Activated T-cell treated with anti-CD3 and anti-CD28 coated beads for 48 hours (primary cell): ENCODE data around the gene COL23A1.

Experiments used
- DNase-seq: peaks from one replicate; pipeline ENCODE4 v3.0.0-alpha.2; 2020; ENCODE audit warnings: low read depth

Gene COL23A1

GRCh38 chr5:178222292-178222691 is 367.9 kb downstream of the COL23A1 start:
- no peak for DNase-seq

- no peak for DNase-seq
Observed at GRCh38 chr5:178221853-178222252, 368.3 kb downstream of the COL23A1 start.

DNA sequence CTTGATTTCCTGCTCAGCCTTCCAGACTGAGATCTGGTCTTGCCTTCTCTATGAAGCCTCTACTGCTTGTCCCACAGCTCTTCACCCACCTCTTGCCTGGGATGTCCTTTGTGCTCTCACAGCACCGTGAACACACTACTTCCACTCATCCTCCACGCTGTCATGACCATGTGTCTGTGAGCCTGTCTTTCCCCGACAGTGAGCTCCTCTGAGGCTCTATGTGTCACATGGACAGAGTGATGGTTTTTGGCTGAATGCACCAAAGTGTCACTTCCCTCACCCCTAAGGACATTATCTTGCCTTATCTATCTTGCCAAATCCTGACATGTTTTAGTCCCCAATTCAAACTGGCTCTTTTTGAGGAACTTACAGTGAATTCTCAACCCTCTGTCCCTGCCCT is 368.9 kb downstream of the COL23A1 start:
- DNase-seq: no peak

DNA sequence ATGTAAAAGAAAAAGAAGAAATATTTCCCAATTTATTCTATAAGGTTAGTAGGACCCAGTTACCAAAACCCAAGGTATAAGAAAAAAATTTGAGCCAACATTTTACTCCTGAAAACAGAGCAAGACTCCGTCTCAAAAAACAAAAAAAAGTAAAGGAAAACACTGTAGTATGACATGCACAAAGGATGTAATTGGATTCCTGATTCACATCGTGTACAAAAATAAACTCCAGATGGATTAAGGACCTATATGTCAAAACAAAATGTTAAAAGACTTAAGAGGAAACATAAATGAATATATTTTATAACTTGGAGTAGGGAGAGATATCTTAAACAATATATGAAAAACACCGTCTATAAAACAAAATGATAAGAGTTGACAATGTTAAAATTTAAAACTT is 371.4 kb downstream of the COL23A1 start:
- DNase-seq: no peak

GRCh38 chr5:178218237-178218776 is 371.9 kb downstream of the COL23A1 start:
- DNase-seq: no peak

DNA sequence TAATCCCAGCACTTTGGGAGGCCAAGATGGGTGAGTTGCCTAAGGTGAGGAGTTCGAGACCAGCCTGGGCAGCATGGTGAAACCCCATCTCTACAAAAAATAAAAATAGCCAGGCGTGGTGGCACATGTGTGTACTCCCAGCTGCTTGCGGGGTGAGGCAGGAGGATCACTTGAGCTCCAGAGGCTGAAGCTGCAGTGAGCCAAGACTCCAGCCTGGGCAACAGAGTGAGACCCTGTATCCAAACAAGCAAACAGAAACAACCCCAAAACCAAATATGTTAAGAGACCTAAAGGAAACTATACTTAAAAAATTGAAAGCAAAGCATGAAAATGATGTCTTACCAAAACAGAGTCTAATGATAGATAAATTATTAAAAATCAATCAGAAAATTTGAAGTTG is 373.4 kb downstream of the COL23A1 start:
- DNase-seq: no peak

DNA sequence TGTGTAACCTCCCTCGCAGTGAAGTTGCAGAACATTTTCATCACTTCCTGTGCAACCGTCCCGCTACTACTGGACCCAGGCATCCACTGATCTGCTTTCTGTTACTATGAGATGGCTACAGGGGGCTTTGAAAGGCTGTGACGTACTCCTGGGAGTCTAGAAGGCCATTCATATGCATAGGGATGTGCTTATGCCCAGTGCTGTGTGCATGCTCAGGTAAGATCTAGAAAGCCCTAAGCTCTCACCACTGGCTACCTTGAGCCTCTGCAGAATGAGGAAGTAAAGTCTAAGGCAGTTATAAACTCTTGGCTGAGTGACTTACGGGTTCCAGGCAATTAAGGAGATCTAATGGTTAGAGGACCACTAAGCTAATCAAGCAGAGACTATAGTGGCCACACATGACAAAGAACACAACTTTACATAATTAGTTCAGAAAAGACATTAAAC is 374.1 kb downstream of the COL23A1 start:
- no peak for DNase-seq

GRCh38 chr5:178215280-178216002 is 374.8 kb downstream of the COL23A1 start:
- no peak for DNase-seq

DNA sequence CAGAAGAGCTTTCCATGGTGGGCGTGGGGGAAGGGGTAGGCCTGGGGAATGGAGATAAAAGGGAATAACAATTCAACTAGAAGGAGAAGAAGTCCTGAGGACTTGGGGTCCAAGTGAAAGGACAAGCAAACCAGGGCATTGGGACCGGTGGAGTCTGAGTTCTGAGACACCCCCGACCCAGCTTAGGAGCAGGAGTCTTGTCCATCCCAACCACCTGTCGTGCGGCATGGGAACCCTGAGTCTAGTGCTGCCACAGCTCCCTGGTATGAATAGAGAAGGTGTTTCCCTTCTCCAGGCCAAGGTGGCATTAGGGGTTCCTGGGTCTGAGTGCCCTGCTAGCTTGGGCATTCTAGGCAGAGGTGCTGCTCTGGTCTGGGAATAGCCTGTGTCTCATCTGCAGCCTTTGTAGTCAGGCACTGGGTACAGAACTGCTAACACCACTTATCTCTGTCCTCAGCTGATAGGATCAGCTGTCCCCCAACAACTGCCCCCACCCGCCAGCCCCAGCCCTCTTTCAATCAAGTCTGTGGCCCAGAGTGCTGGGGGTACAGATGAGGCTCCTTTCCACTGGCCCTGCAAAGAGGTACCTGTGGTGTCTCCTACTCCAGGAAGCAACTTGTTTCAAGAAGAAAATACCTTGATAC is 375.9 kb downstream of the COL23A1 start:
- no peak for DNase-seq

GRCh38 chr5:178213748-178214151 is 376.4 kb downstream of the COL23A1 start:
- no peak for DNase-seq

DNA sequence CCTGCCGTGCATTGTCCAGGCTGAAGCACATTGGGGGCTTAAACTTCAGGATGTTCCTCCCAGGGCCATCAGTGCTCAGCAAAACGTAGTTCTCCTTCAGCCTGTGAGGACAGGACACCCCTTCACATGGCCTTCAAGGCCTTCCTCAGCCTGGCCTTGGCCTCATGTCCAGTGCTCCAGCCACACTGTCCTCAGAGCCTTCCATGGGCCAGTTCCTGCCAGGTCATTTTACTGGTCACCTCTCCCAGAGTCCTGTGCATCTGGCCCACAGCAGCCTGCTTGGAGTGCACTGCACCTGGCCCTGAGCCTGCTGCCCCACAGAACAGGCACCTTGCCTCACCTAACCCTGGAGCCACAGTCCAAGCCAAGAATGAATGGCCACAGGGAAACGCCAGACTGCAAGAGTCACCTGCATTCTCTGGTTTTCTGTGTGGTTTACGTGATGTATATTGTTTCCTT is 377.2 kb downstream of the COL23A1 start:
- DNase-seq: no peak

DNA sequence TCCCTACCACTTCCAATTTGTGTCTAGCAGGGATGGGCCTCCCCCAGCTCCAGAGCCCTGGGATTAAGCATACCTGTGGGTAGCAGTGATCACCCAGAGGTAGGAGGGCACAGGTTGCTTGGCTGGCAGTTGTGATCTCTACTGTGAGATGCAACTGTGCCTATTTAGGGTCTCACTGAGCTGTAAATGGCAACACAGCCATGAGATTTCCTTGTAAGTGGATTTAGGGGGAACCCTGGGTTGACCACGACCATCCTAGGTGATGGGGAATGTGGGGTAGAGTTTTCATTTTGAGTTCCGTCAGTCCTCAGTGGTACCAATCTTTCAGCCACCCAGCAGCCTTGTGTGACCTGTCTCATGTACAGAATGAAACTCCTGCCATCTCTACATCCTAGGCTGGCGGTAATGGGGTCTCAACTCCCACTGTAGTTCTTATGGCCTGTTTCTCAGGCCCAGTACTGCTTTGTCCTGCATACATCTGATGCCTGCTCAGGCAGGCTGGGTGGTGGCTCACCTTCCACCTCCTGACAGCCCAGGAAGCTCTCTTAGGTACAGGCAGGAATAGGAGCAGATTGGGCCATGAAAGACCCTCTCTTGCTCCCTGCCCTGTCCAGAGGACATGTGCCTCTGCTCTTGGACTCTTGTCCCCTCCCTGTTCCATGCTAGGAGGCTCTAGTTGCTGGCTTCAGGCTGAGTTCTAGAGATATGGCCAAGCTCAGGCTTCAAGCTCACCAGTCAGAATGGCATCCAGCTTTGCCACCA is 377.8 kb downstream of the COL23A1 start:
- DNase-seq: no peak

DNA sequence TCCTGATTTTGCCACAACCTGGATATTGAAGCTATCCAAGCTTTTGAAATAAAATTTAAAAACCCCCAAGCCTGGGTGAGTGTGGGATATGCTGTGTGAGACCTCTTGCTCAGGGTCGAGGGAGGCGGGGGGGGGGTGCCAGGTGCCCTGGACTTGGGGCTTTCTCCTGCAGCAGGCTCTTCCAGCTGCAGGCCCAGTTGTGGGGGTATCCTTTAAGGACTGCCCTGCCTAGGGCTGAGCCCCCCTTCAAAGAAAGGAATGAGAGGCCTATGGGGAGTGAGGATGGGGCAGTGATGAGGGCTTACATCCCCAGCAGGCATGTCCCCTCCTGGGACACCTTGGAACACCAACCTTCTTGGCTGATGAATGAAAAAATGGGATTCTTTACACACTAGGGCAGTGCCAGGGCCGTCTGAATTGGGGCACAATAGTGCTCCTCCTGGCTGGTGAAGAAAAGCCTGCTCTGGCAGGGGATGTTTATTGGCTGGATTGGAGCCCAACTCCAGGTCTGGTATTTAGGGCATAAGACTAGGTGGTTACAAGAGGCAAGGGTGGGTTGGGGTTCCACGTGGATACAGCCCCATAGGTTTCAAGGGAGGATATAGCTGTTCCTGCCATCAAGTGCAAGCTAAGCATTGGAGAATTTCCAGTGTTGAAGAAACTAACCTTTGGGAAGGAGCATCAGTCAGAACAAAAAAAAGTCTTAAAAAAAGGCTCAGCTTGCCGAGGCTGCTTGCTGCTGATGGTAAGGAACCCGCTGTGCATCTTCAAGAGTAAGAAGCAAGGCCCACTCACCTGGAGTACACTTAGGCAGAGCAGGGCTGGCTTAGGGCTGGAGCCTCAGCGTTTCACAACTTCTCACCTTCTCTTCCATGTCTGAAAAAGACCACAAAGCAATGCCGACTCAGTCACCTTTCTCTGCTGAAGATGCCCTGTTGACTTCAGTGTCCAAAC is 378.8 kb downstream of the COL23A1 start:
- DNase-seq: no peak

- no peak for DNase-seq
Observed at GRCh38 chr5:178210686-178211085, 379.5 kb downstream of the COL23A1 start.

DNA sequence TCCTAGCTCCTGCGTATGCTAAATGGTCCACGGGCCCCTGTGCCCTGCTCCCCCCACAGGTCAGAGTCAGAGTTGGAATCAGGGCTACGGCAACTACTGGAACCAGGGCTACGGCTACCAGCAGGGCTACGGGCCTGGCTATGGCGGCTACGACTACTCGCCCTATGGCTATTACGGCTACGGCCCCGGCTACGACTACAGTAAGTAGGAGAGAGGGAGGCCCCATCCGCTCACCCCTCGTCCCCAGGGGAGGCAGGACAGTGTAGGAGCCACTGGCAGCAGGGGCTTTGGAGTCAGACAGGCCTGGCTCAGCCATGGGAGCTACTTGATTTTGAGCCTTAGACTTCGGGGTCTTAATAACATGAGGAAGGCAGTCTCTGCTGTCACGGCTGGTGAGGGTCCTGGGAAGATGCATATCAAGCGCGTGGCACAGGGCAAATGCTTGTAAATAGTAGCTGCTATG is 380.1 kb downstream of the COL23A1 start:
- no peak for DNase-seq

- no peak for DNase-seq
Observed at GRCh38 chr5:178209334-178210072, 380.7 kb downstream of the COL23A1 start.

GRCh38 chr5:178208540-178209227 is 381.5 kb downstream of the COL23A1 start:
- DNase-seq: no peak

GRCh38 chr5:178207917-178208280 is 382.3 kb downstream of the COL23A1 start:
- DNase-seq: no peak

DNA sequence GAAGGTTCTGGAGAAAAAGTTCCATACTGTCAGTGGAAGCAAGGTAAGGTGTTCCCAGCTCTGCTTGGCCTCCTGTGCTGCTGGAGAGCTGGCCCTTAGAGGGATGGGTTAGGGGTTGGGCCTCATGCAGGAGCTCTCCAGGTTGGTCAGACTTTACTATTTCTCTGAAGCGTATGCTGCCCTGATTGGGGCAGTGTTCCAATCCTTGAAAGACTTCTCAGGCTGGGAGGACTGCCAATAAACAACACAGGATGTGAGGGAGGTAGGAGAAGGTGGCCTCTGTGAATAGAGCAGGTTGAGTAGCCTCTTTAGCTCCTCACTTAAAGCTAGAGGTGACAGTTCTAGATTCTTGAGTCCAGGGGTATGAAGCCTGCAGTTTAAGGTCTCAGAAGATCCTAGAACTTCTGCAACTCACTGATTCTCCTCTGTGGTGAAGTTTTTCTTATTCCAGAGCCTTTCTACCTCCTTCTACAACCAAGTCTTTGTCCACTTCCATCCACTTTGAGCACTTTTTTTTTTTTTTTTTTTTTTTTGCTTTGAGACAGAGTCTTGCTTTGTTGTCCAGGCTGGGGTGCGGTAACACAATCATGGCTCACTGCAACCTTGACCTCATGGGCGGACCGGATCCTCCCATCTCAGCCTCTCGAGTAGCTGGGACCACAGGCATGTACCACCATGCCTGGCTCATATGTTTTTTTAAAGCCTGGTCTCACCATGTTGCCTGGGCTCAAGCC is 382.8 kb downstream of the COL23A1 start:
- DNase-seq: no peak
